Measurements from ENCODE around the gene CDK4. TPM values are rescaled to one million over a fixed set of nuclear protein-coding genes. Genes with fewer than 3 reads are reported as not detected.

CDK4 gene
- total RNA-seq, 1 experiment from 2014 or later: 218 TPM

DNA sequence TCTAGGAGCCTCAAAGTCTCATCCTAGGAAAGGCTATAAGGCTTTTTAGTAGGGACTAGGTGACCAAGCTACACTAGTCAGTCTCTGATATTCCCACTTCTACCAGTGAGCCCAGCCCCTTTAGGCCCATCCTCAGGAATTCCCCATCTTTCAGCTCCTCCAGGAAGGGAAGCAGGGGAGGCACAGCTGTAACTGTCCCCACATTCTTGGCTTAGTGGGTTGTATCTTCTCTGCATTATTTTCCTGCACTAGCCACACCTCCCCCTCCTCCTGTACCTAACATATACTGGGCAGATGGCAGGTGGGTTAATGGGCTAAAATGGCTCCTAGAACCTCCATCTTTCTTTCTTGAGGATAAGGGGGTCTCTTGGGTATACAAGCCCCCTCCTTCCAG lies 15.2 kb upstream of the CDK4 start:
- Histone ChIP-seq H4K8ac (replicated peaks; ENCODE audit: insufficient read length, low read depth, low read length) (no peak overlapping the region), H4K5ac (ENCODE audit: insufficient read length, low read depth, low read length) (no peak overlapping the region), H3K23me2 (ENCODE audit: insufficient read length, low read depth, low read length, poor library complexity, severe bottlenecking) (peaks cover 27% of the 10 kb centered on the region), H2AFZ (ENCODE audit: low read length) (no peak overlapping the region), H3K4me2 (ENCODE audit: insufficient read depth, insufficient read length, low read length) (peak overlapping the region; percentile 80), H4K20me1 (ENCODE audit: control insufficient read depth, insufficient read depth, insufficient read length) (no peaks in the 10 kb centered on the region), H2BK12ac (ENCODE audit: insufficient read length, low read depth, low read length) (no peak overlapping the region), H3K79me1 (ENCODE audit: insufficient read depth, low read depth, low read length, poor library complexity, severe bottlenecking) (no peaks in the 10 kb centered on the region), H3K56ac (ENCODE audit: insufficient read length, low read depth, low read length) (no peak overlapping the region), H2AK5ac (ENCODE audit: insufficient read length, low read length) (no peak overlapping the region), H3K27ac (ENCODE audit: insufficient read length, low read depth, low read length) (no peak overlapping the region), H2BK120ac (ENCODE audit: low read depth, low read length, poor library complexity, severe bottlenecking) (no peak overlapping the region), H3K9ac (ENCODE audit: extremely low read depth, insufficient read length, low read length) (no peak overlapping the region), H3K4ac (ENCODE audit: low read depth, low read length) (no peak overlapping the region), H3K4me1 (ENCODE audit: insufficient read depth, low read length) (peaks cover 3% of the 10 kb centered on the region; the same call in 1 of the 2 replicates), H3K14ac (ENCODE audit: insufficient read depth, low read length) (no peak overlapping the region), H3K79me2 (ENCODE audit: insufficient read depth, low read length) (no peaks in the 10 kb centered on the region), H2BK20ac (ENCODE audit: low read depth, low read length, poor library complexity, severe bottlenecking) (no peak overlapping the region), H2BK15ac (ENCODE audit: low read depth, low read length) (no peak overlapping the region), H3K18ac (ENCODE audit: insufficient read length, low read depth, low read length) (no peak overlapping the region), H3K27me3 (ENCODE audit: insufficient read depth, low read length) (peaks cover 31% of the 10 kb centered on the region; the same call in 1 of the 2 replicates), H2BK5ac (ENCODE audit: insufficient read length, low read length) (no peak overlapping the region), H4K91ac (ENCODE audit: insufficient read length, low read depth, low read length) (no peak overlapping the region), H3K9me3 (ENCODE audit: control insufficient read depth, low read depth, low read length) (no peaks in the 10 kb centered on the region), H3T11ph (ENCODE audit: low read length) (no peak overlapping the region), H3K23ac (ENCODE audit: insufficient read length, low read depth, low read length) (no peak overlapping the region)
- DNase-seq: no peak
- TF ChIP-seq, protein P1, sequence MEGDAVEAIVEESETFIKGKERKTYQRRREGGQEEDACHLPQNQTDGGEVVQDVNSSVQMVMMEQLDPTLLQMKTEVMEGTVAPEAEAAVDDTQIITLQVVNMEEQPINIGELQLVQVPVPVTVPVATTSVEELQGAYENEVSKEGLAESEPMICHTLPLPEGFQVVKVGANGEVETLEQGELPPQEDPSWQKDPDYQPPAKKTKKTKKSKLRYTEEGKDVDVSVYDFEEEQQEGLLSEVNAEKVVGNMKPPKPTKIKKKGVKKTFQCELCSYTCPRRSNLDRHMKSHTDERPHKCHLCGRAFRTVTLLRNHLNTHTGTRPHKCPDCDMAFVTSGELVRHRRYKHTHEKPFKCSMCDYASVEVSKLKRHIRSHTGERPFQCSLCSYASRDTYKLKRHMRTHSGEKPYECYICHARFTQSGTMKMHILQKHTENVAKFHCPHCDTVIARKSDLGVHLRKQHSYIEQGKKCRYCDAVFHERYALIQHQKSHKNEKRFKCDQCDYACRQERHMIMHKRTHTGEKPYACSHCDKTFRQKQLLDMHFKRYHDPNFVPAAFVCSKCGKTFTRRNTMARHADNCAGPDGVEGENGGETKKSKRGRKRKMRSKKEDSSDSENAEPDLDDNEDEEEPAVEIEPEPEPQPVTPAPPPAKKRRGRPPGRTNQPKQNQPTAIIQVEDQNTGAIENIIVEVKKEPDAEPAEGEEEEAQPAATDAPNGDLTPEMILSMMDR (conservative IDR thresholded peaks at IDR 0.05): no peak
- Mint-ChIP-seq H3K4me1 (peaks cover 32 to 48% of the 10 kb centered on the region in 2 experiments), H3K27me3 (ENCODE audit: low read depth) (peaks cover 40% of the 10 kb centered on the region), H3K4me3 (peak overlapping the region; percentile 57 to 75; a peak in 3 of 5 replicates), H3K9me3 (no peaks in the 10 kb centered on the region), H3K36me3 (ENCODE audit: insufficient read depth in 1 of 3, low read depth in 3 of 3) (peaks cover 20 to 39% (median 31%) of the 10 kb centered on the region in 3 experiments), H3K27ac (0 out of 7 replicates have a peak overlapping the region, but pooled peaks of 2 of the 3 experiments have one; percentile 44 to 51)

All from H9 (cell line).